Left lobe of liver (tissue), 2 donors: ENCODE results near the gene EPHA1. TPM values are rescaled to one million over a fixed set of nuclear protein-coding genes. Genes with fewer than 3 reads are reported as not detected.
A peak's percentile ranks its signal among the peaks of the same experiment; 100 is the strongest.
"Not testable (repeated sequence)": the region's sequence is repeated elsewhere in the genome, so short reads cannot be mapped to it uniquely, and the experiment has no call there.

Experiments
- ATAC-seq: fragments of 200-7000 bp; cut with Tn5 transposase; one replicate; pipeline ENCODE4 v1.9.1; 2020; ENCODE audit warnings: mild to moderate bottlenecking, moderate library complexity
- DNase-seq: peaks from one replicate; pipeline ENCODE4 v3.0.0-alpha.2; 2020; ENCODE audit warnings: low spot score
- total RNA-seq: library from RNA; stranded (reverse); gene quantifications from one replicate; pipeline ENCODE4 v1.2.1, GENCODE V29; 2021
- donor health status: DM: no; HTN: no; CAD: no; lungs with moderate emphysema.
- donor health status: DM: no; HTN: yes; CAD: no.

EPHA1 gene
- total RNA-seq, 1 donor from 2014 or later: 39.6 TPM

- DNase-seq (no peak), ATAC-seq (no peak)
Observed at GRCh38 chr7:143433759-143434158, 25.1 kb upstream of the EPHA1 start.

- ATAC-seq: no peak
- no peak for DNase-seq
Observed at GRCh38 chr7:143431109-143431508, 22.5 kb upstream of the EPHA1 start.

GRCh38 chr7:143429770-143430698 is 21.4 kb upstream of the EPHA1 start:
- DNase-seq (no peak), ATAC-seq (no peak)

GRCh38 chr7:143426479-143427142 is 18.0 kb upstream of the EPHA1 start:
- DNase-seq (no peak), ATAC-seq (peak; percentile 82)

- DNase-seq, ATAC-seq: not testable (repeated sequence)
Observed at GRCh38 chr7:143424476-143424875, 15.8 kb upstream of the EPHA1 start.

- ATAC-seq: peak; percentile 28
Observed at GRCh38 chr7:143422033-143422432, 13.4 kb upstream of the EPHA1 start.

GRCh38 chr7:143420624-143421023 is 12.0 kb upstream of the EPHA1 start:
- not testable (repeated sequence) for DNase-seq, ATAC-seq

More at GRCh38 chr7:143422033-143422432, 13.4 kb upstream of the EPHA1 start:
- DNase-seq: no peak

- ATAC-seq (peak; percentile 53), DNase-seq (no peak)
Observed at GRCh38 chr7:143419880-143420279, 11.2 kb upstream of the EPHA1 start.

GRCh38 chr7:143418681-143419458 is 10.2 kb upstream of the EPHA1 start:
- ATAC-seq: no peak
- DNase-seq: no peak

- ATAC-seq (no peak), DNase-seq (no peak)
Observed at GRCh38 chr7:143417734-143418383, 9.2 kb upstream of the EPHA1 start.

GRCh38 chr7:143416565-143417149 is 8.0 kb upstream of the EPHA1 start:
- ATAC-seq (peak; percentile 86), DNase-seq (no peak)

GRCh38 chr7:143415742-143416397 is 7.2 kb upstream of the EPHA1 start:
- DNase-seq: no peak
- ATAC-seq: no peak

- not testable (repeated sequence) for ATAC-seq
Observed at GRCh38 chr7:143415209-143415608, 6.6 kb upstream of the EPHA1 start.

GRCh38 chr7:143413123-143413522 is 4.5 kb upstream of the EPHA1 start:
- ATAC-seq (no peak), DNase-seq (no peak)

More at GRCh38 chr7:143415209-143415608, 6.6 kb upstream of the EPHA1 start:
- not testable (repeated sequence) for DNase-seq

- ATAC-seq: no peak
- DNase-seq: no peak
Observed at GRCh38 chr7:143411976-143412708, 3.5 kb upstream of the EPHA1 start.

- DNase-seq: no peak
- no peak for ATAC-seq
Observed at GRCh38 chr7:143410521-143411004, 1.9 kb upstream of the EPHA1 start.

- peak; percentile 73 for DNase-seq
- ATAC-seq: peak; percentile 80
Observed at GRCh38 chr7:143408252-143408685, 387 bp downstream of the EPHA1 start.
